Activated CD8-positive, alpha-beta T cell treated with anti-CD3 and anti-CD28 coated beads for 36 hours (primary cell): Measurements from ENCODE around the gene TBC1D17. TPM values are rescaled to one million over a fixed set of nuclear protein-coding genes. Genes with fewer than 3 reads are reported as not detected.

Source experiments
- ATAC-seq: fragments of 200-7000 bp; cut with Tn5 transposase; one replicate; pipeline ENCODE4 v1.10.0; 2021; ENCODE audit warnings: mild to moderate bottlenecking, moderate library complexity
- CTCF ChIA-PET: fragments of 350-600 bp; sonication (Branson Sonifier 250); formaldehyde crosslinking; loops from one replicate; lab custom pipeline; 2021; ENCODE audit warnings: antibody characterized with exemption; lab: Charles Lee
- POLR2A ChIA-PET: fragments of 350-600 bp; sonication (Branson Sonifier 250); formaldehyde crosslinking; loops from one replicate; lab custom pipeline; 2021; ENCODE audit warnings: antibody characterized with exemption; lab: Charles Lee
- DNase-seq: peaks from one replicate; pipeline ENCODE4 v3.0.0-alpha.2; 2020
- H3K27ac Mint-ChIP-seq: one replicate; pipeline ENCODE4 v1.8.0; 2021; ENCODE audit warnings: mild to moderate bottlenecking, mixed read lengths
- H3K27me3 Mint-ChIP-seq: one replicate; pipeline ENCODE4 v1.8.0; 2021; ENCODE audit warnings: mixed read lengths
- H3K36me3 Mint-ChIP-seq: one replicate; pipeline ENCODE4 v1.8.0; 2021; ENCODE audit warnings: low read depth, mixed read lengths
- H3K4me1 Mint-ChIP-seq: one replicate; pipeline ENCODE4 v1.8.0; 2021; ENCODE audit warnings: low read depth, mixed read lengths
- H3K4me3 Mint-ChIP-seq: one replicate; pipeline ENCODE4 v1.8.0; 2021; ENCODE audit warnings: mild to moderate bottlenecking, moderate library complexity, mixed read lengths
- H3K9me3 Mint-ChIP-seq: one replicate; pipeline ENCODE4 v1.8.0; 2021; ENCODE audit warnings: mixed read lengths
- CTCF ChIP-seq: fragments of 200-600 bp; IDR thresholded peaks from one replicate; pipeline ENCODE4 v1.8.0; 2022; ENCODE audit warnings: antibody characterized with exemption, mild to moderate bottlenecking
- intact Hi-C: fragments of 100-400 bp; cut with micrococcal nuclease; formaldehyde crosslinking; loops from one replicate; pipeline ENCODE4 v1.10.0; 2022
- total RNA-seq, 2 experiments: library from RNA; stranded (reverse); gene quantifications; one replicate each; pipeline ENCODE4 v1.2.3, GENCODE V29; 2021

The TBC1D17 gene
- total RNA-seq, 2 experiments from 2014 or later = 26.6 to 26.8 TPM

GRCh38 chr19:49916839-49917733 lies 39.6 kb downstream of the TBC1D17 start:
- no peak for TF ChIP-seq CTCF
- DNase-seq = no peak
- Mint-ChIP-seq H3K4me3 (no peak overlapping the region), H3K36me3 (peaks cover 74% of the 10 kb centered on the region), H3K4me1 (peaks cover 55% of the 10 kb centered on the region), H3K9me3 (no peaks in the 10 kb centered on the region), H3K27me3 (no peaks in the 10 kb centered on the region), H3K27ac (peak overlapping the region; percentile 35)
- ChIA-PET CTCF (interaction anchor here (0.6 to 1.3 kb wide), 2 partner anchors 11 to 49 kb away, joined by 3 to 4 read pairs; no protein-coding TSS in a partner anchor), POLR2A (interaction anchor here (0.6 to 13.2 kb wide), 2 partner anchors 8 to 17 kb away, joined by 3 to 167 read pairs; partner anchors contain the start of genes ATF5 and NUP62)
- intact Hi-C loops = no loop called here
- no peak for ATAC-seq

GRCh38 chr19:49918089-49918488 lies 40.6 kb downstream of the TBC1D17 start:
- ChIA-PET POLR2A (interaction anchor here (1.1 to 13.2 kb wide), 3 partner anchors 7 to 41 kb away, joined by 3 to 167 read pairs (median 5); partner anchors contain the start of genes AKT1S1, ATF5 and NUP62), CTCF (interaction anchor here (0.6 to 1.3 kb wide), 2 partner anchors 10 to 48 kb away, joined by 3 to 4 read pairs; no protein-coding TSS in a partner anchor)
- H3K36me3 Mint-ChIP-seq = peaks cover 71% of the 10 kb centered on the region
- H3K4me1 Mint-ChIP-seq = peaks cover 50% of the 10 kb centered on the region
- H3K27ac Mint-ChIP-seq = no peak overlapping the region
- no peak for TF ChIP-seq CTCF
- H3K4me3 Mint-ChIP-seq = no peak overlapping the region
- H3K27me3 Mint-ChIP-seq = no peaks in the 10 kb centered on the region
- no peaks in the 10 kb centered on the region for H3K9me3 Mint-ChIP-seq
- no peak for DNase-seq
- ATAC-seq = no peak
- intact Hi-C loops = no loop called here

GRCh38 chr19:49920624-49921363 lies 43.3 kb downstream of the TBC1D17 start:
- Mint-ChIP-seq H3K27ac (peak overlapping the region; percentile 6), H3K36me3 (peaks cover 65% of the 10 kb centered on the region), H3K27me3 (no peaks in the 10 kb centered on the region), H3K9me3 (no peaks in the 10 kb centered on the region), H3K4me1 (peaks cover 51% of the 10 kb centered on the region), H3K4me3 (no peak overlapping the region)
- ChIA-PET CTCF (interaction anchor here (0.5 to 1.8 kb wide), 2 partner anchors 17 to 56 kb away, joined by 3 to 4 read pairs; no protein-coding TSS in a partner anchor), POLR2A (interaction anchor here (0.8 to 12.0 kb wide), 4 partner anchors 8 to 30 kb away, joined by 3 to 167 read pairs (median 4); no protein-coding TSS in a partner anchor)
- ATAC-seq (no peak), DNase-seq (no peak)
- TF ChIP-seq CTCF = no peak
- intact Hi-C loops = loop anchor here (10.0 kb wide), 1 partner anchor 46 kb away; the partner anchor contains the start of genes AKT1S1 and TBC1D17

GRCh38 chr19:49921871-49922795 lies 44.6 kb downstream of the TBC1D17 start:
- POLR2A ChIA-PET = interaction anchor here (0.6 to 12.0 kb wide), 3 partner anchors 10 to 1519 kb away, joined by 3 to 167 read pairs (median 4); no protein-coding TSS in a partner anchor
- Mint-ChIP-seq H3K4me3 (no peak overlapping the region), H3K4me1 (peaks cover 52% of the 10 kb centered on the region), H3K9me3 (no peaks in the 10 kb centered on the region), H3K36me3 (peaks cover 64% of the 10 kb centered on the region), H3K27me3 (no peaks in the 10 kb centered on the region), H3K27ac (peak overlapping the region; percentile 64)
- peak; percentile 37 for ATAC-seq
- intact Hi-C loops = loop anchor here (10.0 kb wide), 1 partner anchor 47 kb away; the partner anchor contains the start of genes AKT1S1 and TBC1D17
- no peak for DNase-seq
- no peak for TF ChIP-seq CTCF
- CTCF ChIA-PET = no interaction called here
